Measurements from ENCODE around the gene XRN1. TPM values are rescaled to one million over a fixed set of nuclear protein-coding genes. Genes with fewer than 3 reads are reported as not detected.
A peak's percentile ranks its signal among the peaks of the same experiment; 100 is the strongest.

XRN1 gene
- total and polyA plus RNA-seq, 10 of the 15 experiments (the other 5 are each of a cell fraction or from before 2014, with no cell fraction given): 1.7 to 38.8 (median 15.5) TPM

DNA sequence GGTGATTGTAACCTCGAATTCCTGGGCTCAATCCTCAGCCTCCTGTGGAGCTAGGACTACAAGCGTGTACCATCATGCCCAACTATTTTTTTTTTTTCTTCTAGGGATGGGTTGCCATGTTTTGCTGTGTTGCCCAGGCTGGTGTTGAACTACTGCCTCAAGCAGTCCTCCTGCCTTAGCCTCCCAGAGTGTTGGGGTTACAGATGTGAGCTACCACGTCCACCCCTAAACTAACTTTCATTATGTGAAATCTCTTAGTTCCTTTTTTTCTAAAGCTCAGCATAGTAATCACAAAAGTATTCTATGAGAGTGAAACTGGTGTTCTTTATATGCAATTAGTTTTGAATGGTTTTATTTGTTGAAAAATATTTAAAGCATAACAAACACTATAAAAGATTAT, 92.1 kb downstream of the XRN1 start:
- RAD21 ChIA-PET (ENCODE audit: unreplicated experiment): no interaction called here
- Histone ChIP-seq H3K9me3 (replicated peaks; ENCODE audit: control insufficient read depth, insufficient read depth, low read length) (peaks cover 4% of the 10 kb centered on the region; the same call in 1 of the 3 replicates), H3K79me2 (ENCODE audit: control insufficient read depth, insufficient read depth, low read length) (no peaks in the 10 kb centered on the region), H3K27ac (ENCODE audit: control insufficient read depth, insufficient read depth) (peak overlapping the region; percentile 28; the same call in 1 of the 2 replicates), H4K20me1 (ENCODE audit: control insufficient read depth, insufficient read depth) (no peaks in the 10 kb centered on the region), H3K27me3 (replicated peaks in 1 of 2; ENCODE audit: control insufficient read depth in 2 of 2, insufficient read depth in 2 of 2, low read length in 1 of 2) (no peaks in the 10 kb centered on the region), H3K4me3 (no peak overlapping the region), H3K36me3 (ENCODE audit: control insufficient read depth in 2 of 2, insufficient read depth in 2 of 2, low read length in 1 of 2) (peaks cover 0 to 14% of the 10 kb centered on the region in 2 experiments; a peak in 2 of 4 replicates), H3K4me1 (ENCODE audit: control insufficient read depth, insufficient read depth, low read length) (peaks cover 16% of the 10 kb centered on the region; the same call in 1 of the 2 replicates), H3K9ac (ENCODE audit: control insufficient read depth, insufficient read depth, low read length) (no peak overlapping the region), H3K4me2 (ENCODE audit: control insufficient read depth, insufficient read depth) (no peak overlapping the region), H2AFZ (ENCODE audit: control insufficient read depth, low read depth, low read length) (no peak overlapping the region)
- ATAC-seq: peak; percentile 85
- SMC1A ChIA-PET (ENCODE audit: uncharacterized antibody, unreplicated experiment): no interaction called here
- DNase-seq (ENCODE audit: low read depth, low spot score): peak; percentile 30
- BruUV-seq (replicated peaks): no TSS peak
- in situ Hi-C loops (cut with MboI): no loop called here
- WGBS (ENCODE audit: insufficient coverage, insufficient replicate concordance, low lambda C conversion rate, missing lambda C conversion rate): 72% methylated on average over 3 of the region's 3 CpGs
- CTCF ChIA-PET: no interaction called here
- POLR2A ChIA-PET: no interaction called here
- TF ChIP-seq POU2F2 (IDR thresholded peaks at IDR 0.05; ENCODE audit: borderline replicate concordance, low read depth, low read length) (no peak), PAX5 (IDR thresholded peaks at IDR 0.05; ENCODE audit: borderline replicate concordance, low read depth, low read length) (no peak), STAT1 (conservative IDR thresholded peaks at IDR 0.05) (no peak), RAD21 (IDR thresholded peaks at IDR 0.05; ENCODE audit: insufficient read depth, low read depth, low read length) (no peak), SUPT20H (IDR thresholded peaks at IDR 0.05; ENCODE audit: borderline replicate concordance, control insufficient read depth, low read depth, low read length) (no peak), ZNF217 (IDR thresholded peaks at IDR 0.05) (0 out of 2 replicates have a peak, but pooled peaks have one; percentile 36), KDM1A (IDR thresholded peaks at IDR 0.05; ENCODE audit: borderline replicate concordance) (peak; percentile 54; the same call in 1 of the 2 replicates), CHD2 (IDR thresholded peaks at IDR 0.05; ENCODE audit: borderline replicate concordance, low read depth, low read length) (no peak), POLR2A (IDR thresholded peaks at IDR 0.05; ENCODE audit: low read depth, low read length) (no peak), ETV6 (conservative IDR thresholded peaks at IDR 0.05 in 1 of 2, IDR thresholded peaks at IDR 0.05 in 1 of 2; ENCODE audit: borderline replicate concordance in 1 of 2, low read depth in 1 of 2) (no peak), SP1 (IDR thresholded peaks at IDR 0.05; ENCODE audit: low read depth, low read length) (no peak), NBN (IDR thresholded peaks at IDR 0.05) (no peak), HDGF (IDR thresholded peaks at IDR 0.05) (no peak), JUNB (IDR thresholded peaks at IDR 0.05) (no peak; the same call in 1 of the 2 replicates), MTA3 (IDR thresholded peaks at IDR 0.05; ENCODE audit: borderline replicate concordance, low read length) (no peak)
- TF ChIP-seq, protein P1, sequence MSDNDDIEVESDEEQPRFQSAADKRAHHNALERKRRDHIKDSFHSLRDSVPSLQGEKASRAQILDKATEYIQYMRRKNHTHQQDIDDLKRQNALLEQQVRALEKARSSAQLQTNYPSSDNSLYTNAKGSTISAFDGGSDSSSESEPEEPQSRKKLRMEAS (IDR thresholded peaks at IDR 0.05; ENCODE audit: low read depth, low read length): no peak
- intact Hi-C loops (cut with micrococcal nuclease; ENCODE audit: unreplicated experiment): no loop called here
- FAIRE-seq: peak; percentile 35
